ENCODE results near the gene ADGRL4.

- no peak for TF ChIP-seq CTCF (IDR thresholded peaks at IDR 0.05)
- TF ChIP-seq POLR2A (IDR thresholded peaks at IDR 0.05) = no peak
Measured at GRCh38 chr1:78980511-78980910, 26.0 kb downstream of the ADGRL4 start.
